ENCODE measurements around the gene PKN1. TPM values are rescaled to one million over a fixed set of nuclear protein-coding genes. Genes with fewer than 3 reads are reported as not detected.

Gene PKN1
- total and polyA plus RNA-seq, 2 of the 13 experiments (the other 11 are each of a cell fraction or from before 2014, with no cell fraction given), result 45.7 to 54.5 TPM

GRCh38 chr19:14432791-14433553 is at the start of gene PKN1 (continued):
- TF ChIP-seq PRDM4 (CRISPR knock-in tag; IDR thresholded peaks at IDR 0.05; ENCODE audit: borderline replicate concordance) (no peak), KDM3A (CRISPR knock-in tag; IDR thresholded peaks at IDR 0.05; ENCODE audit: low read depth) (no peak), MTERF4 (CRISPR knock-in tag; IDR thresholded peaks at IDR 0.05) (no peak), POLR2AphosphoS2 (IDR thresholded peaks at IDR 0.05; ENCODE audit: low read depth, low read length) (no peak), ZNF576 (CRISPR knock-in tag; IDR thresholded peaks at IDR 0.05) (no peak), FOXA1 (IDR thresholded peaks at IDR 0.05) (no peak), FOXA1 (CRISPR knock-in tag; IDR thresholded peaks at IDR 0.05) (no peak), ZNF432 (CRISPR knock-in tag; IDR thresholded peaks at IDR 0.05; ENCODE audit: borderline replicate concordance) (no peak), KAT2B (IDR thresholded peaks at IDR 0.05; ENCODE audit: borderline replicate concordance, low read depth, low read length) (no peak), ZNF33B (CRISPR knock-in tag; IDR thresholded peaks at IDR 0.05) (no peak), GABPB1 (CRISPR knock-in tag; IDR thresholded peaks at IDR 0.05) (peak; percentile 45; the same call in 1 of the 2 replicates), CHD4 (IDR thresholded peaks at IDR 0.05; ENCODE audit: borderline replicate concordance, low read length) (peak; percentile 5; the same call in 1 of the 2 replicates), ZNF737 (CRISPR knock-in tag; IDR thresholded peaks at IDR 0.05; ENCODE audit: borderline replicate concordance) (no peak), NRL (CRISPR knock-in tag; IDR thresholded peaks at IDR 0.05; ENCODE audit: borderline replicate concordance) (no peak), KDM4B (CRISPR knock-in tag; IDR thresholded peaks at IDR 0.05) (no peak), ZNF546 (CRISPR knock-in tag; conservative IDR thresholded peaks at IDR 0.05) (no peak)
- TF ChIP-seq, protein P1, sequence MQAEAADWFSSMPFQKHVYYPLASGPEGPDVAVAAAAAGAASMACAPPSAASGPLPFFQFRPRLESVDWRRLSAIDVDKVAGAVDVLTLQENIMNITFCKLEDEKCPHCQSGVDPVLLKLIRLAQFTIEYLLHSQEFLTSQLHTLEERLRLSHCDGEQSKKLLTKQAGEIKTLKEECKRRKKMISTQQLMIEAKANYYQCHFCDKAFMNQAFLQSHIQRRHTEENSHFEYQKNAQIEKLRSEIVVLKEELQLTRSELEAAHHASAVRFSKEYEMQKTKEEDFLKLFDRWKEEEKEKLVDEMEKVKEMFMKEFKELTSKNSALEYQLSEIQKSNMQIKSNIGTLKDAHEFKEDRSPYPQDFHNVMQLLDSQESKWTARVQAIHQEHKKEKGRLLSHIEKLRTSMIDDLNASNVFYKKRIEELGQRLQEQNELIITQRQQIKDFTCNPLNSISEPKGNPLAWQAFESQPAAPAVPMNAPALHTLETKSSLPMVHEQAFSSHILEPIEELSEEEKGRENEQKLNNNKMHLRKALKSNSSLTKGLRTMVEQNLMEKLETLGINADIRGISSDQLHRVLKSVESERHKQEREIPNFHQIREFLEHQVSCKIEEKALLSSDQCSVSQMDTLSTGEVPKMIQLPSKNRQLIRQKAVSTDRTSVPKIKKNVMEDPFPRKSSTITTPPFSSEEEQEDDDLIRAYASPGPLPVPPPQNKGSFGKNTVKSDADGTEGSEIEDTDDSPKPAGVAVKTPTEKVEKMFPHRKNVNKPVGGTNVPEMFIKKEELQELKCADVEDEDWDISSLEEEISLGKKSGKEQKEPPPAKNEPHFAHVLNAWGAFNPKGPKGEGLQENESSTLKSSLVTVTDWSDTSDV (CRISPR knock-in tag; IDR thresholded peaks at IDR 0.05), result no peak
- TF ChIP-seq, protein P2, sequence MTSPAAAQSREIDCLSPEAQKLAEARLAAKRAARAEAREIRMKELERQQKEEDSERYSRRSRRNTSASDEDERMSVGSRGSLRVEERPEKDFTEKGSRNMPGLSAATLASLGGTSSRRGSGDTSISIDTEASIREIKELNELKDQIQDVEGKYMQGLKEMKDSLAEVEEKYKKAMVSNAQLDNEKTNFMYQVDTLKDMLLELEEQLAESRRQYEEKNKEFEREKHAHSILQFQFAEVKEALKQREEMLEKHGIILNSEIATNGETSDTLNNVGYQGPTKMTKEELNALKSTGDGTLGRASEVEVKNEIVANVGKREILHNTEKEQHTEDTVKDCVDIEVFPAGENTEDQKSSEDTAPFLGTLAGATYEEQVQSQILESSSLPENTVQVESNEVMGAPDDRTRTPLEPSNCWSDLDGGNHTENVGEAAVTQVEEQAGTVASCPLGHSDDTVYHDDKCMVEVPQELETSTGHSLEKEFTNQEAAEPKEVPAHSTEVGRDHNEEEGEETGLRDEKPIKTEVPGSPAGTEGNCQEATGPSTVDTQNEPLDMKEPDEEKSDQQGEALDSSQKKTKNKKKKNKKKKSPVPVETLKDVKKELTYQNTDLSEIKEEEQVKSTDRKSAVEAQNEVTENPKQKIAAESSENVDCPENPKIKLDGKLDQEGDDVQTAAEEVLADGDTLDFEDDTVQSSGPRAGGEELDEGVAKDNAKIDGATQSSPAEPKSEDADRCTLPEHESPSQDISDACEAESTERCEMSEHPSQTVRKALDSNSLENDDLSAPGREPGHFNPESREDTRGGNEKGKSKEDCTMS (CRISPR knock-in tag; conservative IDR thresholded peaks at IDR 0.05), result no peak
- TF ChIP-seq, protein P3, sequence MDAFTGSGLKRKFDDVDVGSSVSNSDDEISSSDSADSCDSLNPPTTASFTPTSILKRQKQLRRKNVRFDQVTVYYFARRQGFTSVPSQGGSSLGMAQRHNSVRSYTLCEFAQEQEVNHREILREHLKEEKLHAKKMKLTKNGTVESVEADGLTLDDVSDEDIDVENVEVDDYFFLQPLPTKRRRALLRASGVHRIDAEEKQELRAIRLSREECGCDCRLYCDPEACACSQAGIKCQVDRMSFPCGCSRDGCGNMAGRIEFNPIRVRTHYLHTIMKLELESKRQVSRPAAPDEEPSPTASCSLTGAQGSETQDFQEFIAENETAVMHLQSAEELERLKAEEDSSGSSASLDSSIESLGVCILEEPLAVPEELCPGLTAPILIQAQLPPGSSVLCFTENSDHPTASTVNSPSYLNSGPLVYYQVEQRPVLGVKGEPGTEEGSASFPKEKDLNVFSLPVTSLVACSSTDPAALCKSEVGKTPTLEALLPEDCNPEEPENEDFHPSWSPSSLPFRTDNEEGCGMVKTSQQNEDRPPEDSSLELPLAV (CRISPR knock-in tag; conservative IDR thresholded peaks at IDR 0.05; ENCODE audit: low read depth), result no peak

Data from HepG2 (cell line).